ENCODE measurements around the gene PRKD3.

DNA sequence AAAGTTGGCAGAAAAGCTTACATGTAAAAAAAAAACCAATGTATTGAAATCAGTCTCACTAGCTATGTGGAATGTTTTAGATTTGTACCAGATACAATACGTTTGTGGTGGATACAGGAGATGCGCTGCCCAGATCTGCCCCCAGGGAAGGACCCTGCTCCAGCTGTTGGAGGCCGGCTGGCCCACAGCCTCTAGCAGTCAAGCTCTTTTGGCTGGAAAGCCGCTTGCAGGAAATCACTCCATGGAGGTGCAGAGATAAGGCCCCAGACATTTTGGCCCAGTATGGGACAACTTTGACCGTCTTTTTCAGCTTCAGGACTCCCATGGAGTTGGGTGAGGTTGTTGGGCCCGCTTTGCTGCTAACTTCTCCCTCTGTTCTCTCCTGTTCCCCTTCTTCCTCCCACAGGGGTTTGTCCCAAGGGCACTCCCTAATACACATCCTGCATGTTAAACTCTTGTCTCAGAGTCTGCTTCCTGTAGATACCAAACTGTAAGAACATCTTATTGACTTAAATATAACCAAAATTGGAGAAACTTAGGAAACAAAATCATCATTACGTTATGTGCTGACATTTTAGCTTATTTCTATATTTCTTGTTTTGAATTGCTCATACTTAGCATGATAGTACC, 18.1 kb upstream of the PRKD3 start:
- TF ChIP-seq, protein P1, sequence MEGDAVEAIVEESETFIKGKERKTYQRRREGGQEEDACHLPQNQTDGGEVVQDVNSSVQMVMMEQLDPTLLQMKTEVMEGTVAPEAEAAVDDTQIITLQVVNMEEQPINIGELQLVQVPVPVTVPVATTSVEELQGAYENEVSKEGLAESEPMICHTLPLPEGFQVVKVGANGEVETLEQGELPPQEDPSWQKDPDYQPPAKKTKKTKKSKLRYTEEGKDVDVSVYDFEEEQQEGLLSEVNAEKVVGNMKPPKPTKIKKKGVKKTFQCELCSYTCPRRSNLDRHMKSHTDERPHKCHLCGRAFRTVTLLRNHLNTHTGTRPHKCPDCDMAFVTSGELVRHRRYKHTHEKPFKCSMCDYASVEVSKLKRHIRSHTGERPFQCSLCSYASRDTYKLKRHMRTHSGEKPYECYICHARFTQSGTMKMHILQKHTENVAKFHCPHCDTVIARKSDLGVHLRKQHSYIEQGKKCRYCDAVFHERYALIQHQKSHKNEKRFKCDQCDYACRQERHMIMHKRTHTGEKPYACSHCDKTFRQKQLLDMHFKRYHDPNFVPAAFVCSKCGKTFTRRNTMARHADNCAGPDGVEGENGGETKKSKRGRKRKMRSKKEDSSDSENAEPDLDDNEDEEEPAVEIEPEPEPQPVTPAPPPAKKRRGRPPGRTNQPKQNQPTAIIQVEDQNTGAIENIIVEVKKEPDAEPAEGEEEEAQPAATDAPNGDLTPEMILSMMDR (IDR thresholded peaks at IDR 0.05 in 2 of 3, conservative IDR thresholded peaks at IDR 0.05 in 1 of 3; ENCODE audit: insufficient read depth in 2 of 3, low read depth in 1 of 3, low read length in 3 of 3): no peak
- TF ChIP-seq FOS (IDR thresholded peaks at IDR 0.05; ENCODE audit: extremely low read depth, insufficient read length): no peak
- no peak for TF ChIP-seq ZNF274 (IDR thresholded peaks at IDR 0.05; ENCODE audit: borderline replicate concordance, low read depth, low read length)
- TF ChIP-seq SMARCB1 (IDR thresholded peaks at IDR 0.05; ENCODE audit: insufficient read length, low read depth): no peak
- no peak for TF ChIP-seq SRSF3 (IDR thresholded peaks at IDR 0.05; ENCODE audit: insufficient read depth, low read length)
- TF ChIP-seq, protein P2, sequence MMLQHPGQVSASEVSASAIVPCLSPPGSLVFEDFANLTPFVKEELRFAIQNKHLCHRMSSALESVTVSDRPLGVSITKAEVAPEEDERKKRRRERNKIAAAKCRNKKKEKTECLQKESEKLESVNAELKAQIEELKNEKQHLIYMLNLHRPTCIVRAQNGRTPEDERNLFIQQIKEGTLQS (IDR thresholded peaks at IDR 0.05): no peak
- TF ChIP-seq, protein P2 (CRISPR knock-in tag; conservative IDR thresholded peaks at IDR 0.05): no peak
- TF ChIP-seq, protein P3, sequence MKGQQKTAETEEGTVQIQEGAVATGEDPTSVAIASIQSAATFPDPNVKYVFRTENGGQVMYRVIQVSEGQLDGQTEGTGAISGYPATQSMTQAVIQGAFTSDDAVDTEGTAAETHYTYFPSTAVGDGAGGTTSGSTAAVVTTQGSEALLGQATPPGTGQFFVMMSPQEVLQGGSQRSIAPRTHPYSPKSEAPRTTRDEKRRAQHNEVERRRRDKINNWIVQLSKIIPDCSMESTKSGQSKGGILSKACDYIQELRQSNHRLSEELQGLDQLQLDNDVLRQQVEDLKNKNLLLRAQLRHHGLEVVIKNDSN (CRISPR knock-in tag; IDR thresholded peaks at IDR 0.05): no peak
- TF ChIP-seq SPI1 (IDR thresholded peaks at IDR 0.05; ENCODE audit: borderline replicate concordance, low read depth, low read length): no peak
- no peak for TF ChIP-seq PCBP1 (IDR thresholded peaks at IDR 0.05; ENCODE audit: low read depth, low read length, poor library complexity, severe bottlenecking)
